Mesendoderm (in vitro differentiated cells): Measurements from ENCODE around the gene CDK14.
A peak's percentile ranks its signal among the peaks of the same experiment; 100 is the strongest.

ENCODE experiments used
- DNase-seq: peaks from one replicate; pipeline ENCODE4 v3.0.0; 2013
- H2AK5ac ChIP-seq: 2 replicates; pipeline ENCODE4 v1.6.1; 2013; ENCODE audit warnings: low read length, inconsistent platforms
- H2BK120ac ChIP-seq: 2 replicates; pipeline ENCODE4 v1.6.1; 2013; ENCODE audit warnings: low read depth, mild to moderate bottlenecking, low read length, moderate library complexity, mixed read lengths
- H2BK15ac ChIP-seq: replicated peaks from 2 replicates; pipeline ENCODE4 v1.6.1; 2013; ENCODE audit warnings: low read depth, mild to moderate bottlenecking, moderate library complexity
- H2BK5ac ChIP-seq: 2 replicates; pipeline ENCODE4 v1.6.1; 2013; ENCODE audit warnings: low read length, inconsistent platforms
- H3K18ac ChIP-seq: 2 replicates; pipeline ENCODE4 v1.6.1; 2013; ENCODE audit warnings: mild to moderate bottlenecking, low read length, mixed read lengths
- H3K23ac ChIP-seq: one replicate; pipeline ENCODE4 v1.6.1; 2013; ENCODE audit warnings: low read length
- H3K27ac ChIP-seq: 2 replicates; pipeline ENCODE4 v1.5.1; 2013; ENCODE audit warnings: low read depth, mild to moderate bottlenecking, inconsistent platforms, low read length, moderate library complexity
- H3K27me3 ChIP-seq: 2 replicates; pipeline ENCODE4 v1.6.1; 2013; ENCODE audit warnings: low read length, control low read depth, mild to moderate bottlenecking, inconsistent platforms; ENCODE audit not compliant: insufficient read depth, poor library complexity
- H3K36me3 ChIP-seq: 2 replicates; pipeline ENCODE4 v1.6.1; 2013; ENCODE audit warnings: low read length, inconsistent platforms; ENCODE audit not compliant: control insufficient read depth, insufficient read depth
- H3K4ac ChIP-seq: one replicate; pipeline ENCODE4 v1.6.1; 2013; ENCODE audit warnings: low read depth, mild to moderate bottlenecking, low read length, moderate library complexity
- H3K4me1 ChIP-seq: 2 replicates; pipeline ENCODE4 v1.6.1; 2013; ENCODE audit warnings: low read depth, low read length, inconsistent platforms; ENCODE audit not compliant: control insufficient read depth
- H3K4me2 ChIP-seq: 2 replicates; pipeline ENCODE4 v1.6.1; 2013; ENCODE audit warnings: low read length
- H3K4me3 ChIP-seq: 2 replicates; pipeline ENCODE4 v1.5.1; 2013; ENCODE audit warnings: mild to moderate bottlenecking, low read length
- H3K56ac ChIP-seq: one replicate; pipeline ENCODE4 v1.6.1; 2013; ENCODE audit warnings: low read length
- H3K79me1 ChIP-seq: 2 replicates; pipeline ENCODE4 v1.6.1; 2013; ENCODE audit warnings: low read length, inconsistent platforms
- H3K79me2 ChIP-seq: 2 replicates; pipeline ENCODE4 v1.6.1; 2013; ENCODE audit warnings: mild to moderate bottlenecking, low read length; ENCODE audit not compliant: control insufficient read depth, insufficient read depth
- H3K9ac ChIP-seq: 2 replicates; pipeline ENCODE4 v1.6.1; 2013; ENCODE audit warnings: low read length, inconsistent platforms
- H4K5ac ChIP-seq: one replicate; pipeline ENCODE4 v1.6.1; 2013; ENCODE audit warnings: low read length
- H4K8ac ChIP-seq: one replicate; pipeline ENCODE4 v1.6.1; 2013; ENCODE audit warnings: low read depth, mild to moderate bottlenecking, control low read depth, low read length, moderate library complexity
- WGBS: extraction: QIAGEN DNeasy Blood & Tissue Kit; methylation state at CpG from one replicate; pipeline ENCODE4 v1.1.7; 2013; ENCODE audit warnings: low lambda C conversion rate, missing lambda C conversion rate; ENCODE audit not compliant: insufficient coverage; ENCODE audit errors: extremely low coverage; 5-methylcytosine and 5-hydroxymethylcytosine counted together

The CDK14 gene

DNA sequence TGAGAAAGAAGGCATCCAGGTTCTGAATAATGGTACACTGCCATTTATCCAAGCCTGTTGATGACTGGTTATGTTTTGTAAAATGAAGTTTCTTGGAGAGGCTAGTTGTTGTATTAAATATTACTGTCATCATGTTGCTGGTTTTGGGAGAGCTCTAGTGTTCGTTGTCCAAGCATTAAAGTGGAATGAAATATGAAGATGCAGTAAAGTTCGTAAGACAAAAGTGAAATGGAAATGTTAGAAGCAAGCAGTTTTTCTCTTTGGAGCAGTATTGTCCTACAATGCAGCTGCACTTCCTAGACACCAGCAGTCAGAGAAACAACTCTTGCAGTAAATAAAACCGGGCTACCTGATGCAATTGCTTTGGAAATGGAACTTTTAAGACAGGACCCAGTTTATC, 511.3 kb downstream of the CDK14 start:
- Histone ChIP-seq H2BK15ac (no peak overlapping the region), H3K18ac (no peak overlapping the region), H3K4me1 (no peaks in the 10 kb centered on the region), H3K4me3 (no peak overlapping the region), H3K27ac (no peak overlapping the region), H3K4me2 (no peak overlapping the region), H4K5ac (no peak overlapping the region), H3K36me3 (no peaks in the 10 kb centered on the region), H3K79me1 (no peaks in the 10 kb centered on the region), H2BK5ac (no peak overlapping the region), H3K79me2 (no peaks in the 10 kb centered on the region), H4K8ac (no peak overlapping the region), H3K9ac (no peak overlapping the region), H3K4ac (no peak overlapping the region), H3K27me3 (no peaks in the 10 kb centered on the region), H2BK120ac (no peak overlapping the region), H3K56ac (no peak overlapping the region), H2AK5ac (no peak overlapping the region), H3K23ac (no peak overlapping the region)
- no CpG with 5 or more reads among the region's 3 CpGs for WGBS
- DNase-seq = no peak

- no peak overlapping the region for H3K56ac ChIP-seq
- no peak overlapping the region for H3K27ac ChIP-seq
- no peaks in the 10 kb centered on the region for H3K36me3 ChIP-seq
- no peak overlapping the region for H3K4ac ChIP-seq
- no peak overlapping the region for H4K5ac ChIP-seq
- no peaks in the 10 kb centered on the region for H3K79me1 ChIP-seq
- H3K4me1 ChIP-seq = no peaks in the 10 kb centered on the region
- no CpG with 5 or more reads among the region's 3 CpGs for WGBS
- no peak overlapping the region for H3K9ac ChIP-seq
- H4K8ac ChIP-seq = no peak overlapping the region
- H3K23ac ChIP-seq = no peak overlapping the region
- no peak overlapping the region for H2AK5ac ChIP-seq
- no peak for DNase-seq
- H3K4me2 ChIP-seq = no peak overlapping the region
- no peak overlapping the region for H2BK120ac ChIP-seq
- H3K18ac ChIP-seq = no peak overlapping the region
- H2BK5ac ChIP-seq = no peak overlapping the region
- no peak overlapping the region for H3K4me3 ChIP-seq
- H3K27me3 ChIP-seq = no peaks in the 10 kb centered on the region
- no peak overlapping the region for H2BK15ac ChIP-seq
- no peaks in the 10 kb centered on the region for H3K79me2 ChIP-seq
These were observed 513.1 kb downstream of the CDK14 start for GRCh38 chr7:91109200-91109599.

DNA sequence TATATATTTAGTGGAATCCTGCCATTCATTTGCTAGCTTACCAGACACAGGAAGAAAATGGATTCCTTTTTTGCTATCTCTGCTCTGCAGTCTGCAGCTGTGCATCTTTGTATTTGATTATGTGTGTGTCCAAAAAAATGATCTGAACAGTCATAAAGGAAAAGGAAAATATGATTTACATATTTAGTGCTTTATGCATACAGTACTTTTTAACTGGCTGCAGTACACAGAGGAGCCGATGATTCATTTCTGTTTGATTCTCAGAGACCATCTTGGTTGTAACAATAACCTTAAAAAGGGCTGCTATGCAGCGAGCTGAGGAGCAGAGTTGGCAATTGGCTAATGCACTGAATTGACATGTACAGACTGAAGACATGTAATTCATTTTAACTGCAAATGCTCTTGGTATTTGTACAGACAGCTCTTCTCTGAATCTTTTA, 516.8 kb downstream of the CDK14 start:
- Histone ChIP-seq H3K18ac (no peak overlapping the region), H2BK5ac (no peak overlapping the region), H2AK5ac (no peak overlapping the region), H3K4ac (no peak overlapping the region), H3K56ac (no peak overlapping the region), H3K36me3 (no peaks in the 10 kb centered on the region), H3K27me3 (no peaks in the 10 kb centered on the region), H3K4me3 (no peak overlapping the region), H3K23ac (no peak overlapping the region), H3K79me1 (no peaks in the 10 kb centered on the region), H3K4me2 (no peak overlapping the region), H3K4me1 (no peaks in the 10 kb centered on the region), H2BK120ac (no peak overlapping the region), H2BK15ac (no peak overlapping the region), H3K79me2 (no peaks in the 10 kb centered on the region), H4K5ac (no peak overlapping the region), H4K8ac (no peak overlapping the region), H3K27ac (no peak overlapping the region), H3K9ac (no peak overlapping the region)
- no peak for DNase-seq
- no CpG with 5 or more reads among the region's 2 CpGs for WGBS

GRCh38 chr7:91114232-91114631, 518.1 kb downstream of the CDK14 start:
- H3K4me3 ChIP-seq = no peak overlapping the region
- no peaks in the 10 kb centered on the region for H3K4me1 ChIP-seq
- no peak overlapping the region for H3K9ac ChIP-seq
- no peak overlapping the region for H2BK5ac ChIP-seq
- H3K36me3 ChIP-seq = no peaks in the 10 kb centered on the region
- H4K5ac ChIP-seq = no peak overlapping the region
- DNase-seq = no peak
- no peak overlapping the region for H3K56ac ChIP-seq
- no peak overlapping the region for H2BK120ac ChIP-seq
- no peak overlapping the region for H2BK15ac ChIP-seq
- no peak overlapping the region for H3K23ac ChIP-seq
- H3K4me2 ChIP-seq = no peak overlapping the region
- no peaks in the 10 kb centered on the region for H3K79me2 ChIP-seq
- H3K4ac ChIP-seq = no peak overlapping the region
- WGBS = no CpG with 5 or more reads among the region's 6 CpGs
- no peaks in the 10 kb centered on the region for H3K27me3 ChIP-seq
- no peaks in the 10 kb centered on the region for H3K79me1 ChIP-seq
- H2AK5ac ChIP-seq = no peak overlapping the region
- no peak overlapping the region for H3K18ac ChIP-seq
- no peak overlapping the region for H3K27ac ChIP-seq
- H4K8ac ChIP-seq = no peak overlapping the region

DNA sequence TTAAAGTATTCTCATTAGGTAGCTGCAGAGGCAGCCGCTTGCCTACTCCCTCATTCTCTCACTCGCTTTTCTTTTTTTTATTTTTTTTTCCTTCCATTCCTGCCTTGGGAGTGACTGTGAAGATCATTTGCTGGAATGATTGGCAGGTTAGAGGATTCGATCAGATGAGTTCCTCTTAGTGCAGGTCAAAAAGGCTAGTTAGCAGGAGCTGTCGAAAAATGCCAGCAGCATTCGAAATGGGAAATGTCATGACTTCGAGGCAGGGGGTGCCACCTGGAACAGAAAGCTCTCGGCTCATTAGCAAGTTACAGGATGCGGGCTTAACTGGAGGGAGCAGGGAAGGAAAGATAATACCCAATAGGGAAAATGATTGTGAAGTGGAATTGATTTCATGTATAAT, 530.6 kb downstream of the CDK14 start:
- no peaks in the 10 kb centered on the region for H3K79me1 ChIP-seq
- no peak overlapping the region for H3K23ac ChIP-seq
- H3K27me3 ChIP-seq = no peaks in the 10 kb centered on the region
- no peak overlapping the region for H3K27ac ChIP-seq
- H2BK15ac ChIP-seq = no peak overlapping the region
- H4K5ac ChIP-seq = no peak overlapping the region
- no peak overlapping the region for H4K8ac ChIP-seq
- no peak overlapping the region for H3K4me2 ChIP-seq
- no peak overlapping the region for H2BK120ac ChIP-seq
- H3K36me3 ChIP-seq = no peaks in the 10 kb centered on the region
- H3K79me2 ChIP-seq = no peaks in the 10 kb centered on the region
- peaks cover 2% of the 10 kb centered on the region for H3K4me1 ChIP-seq
- H2BK5ac ChIP-seq = no peak overlapping the region
- no peak overlapping the region for H2AK5ac ChIP-seq
- no CpG with 5 or more reads among the region's 8 CpGs for WGBS
- H3K4ac ChIP-seq = no peak overlapping the region
- no peak overlapping the region for H3K56ac ChIP-seq
- H3K4me3 ChIP-seq = no peak overlapping the region
- no peak overlapping the region for H3K18ac ChIP-seq
- peak; percentile 84 for DNase-seq
- H3K9ac ChIP-seq = no peak overlapping the region

DNA sequence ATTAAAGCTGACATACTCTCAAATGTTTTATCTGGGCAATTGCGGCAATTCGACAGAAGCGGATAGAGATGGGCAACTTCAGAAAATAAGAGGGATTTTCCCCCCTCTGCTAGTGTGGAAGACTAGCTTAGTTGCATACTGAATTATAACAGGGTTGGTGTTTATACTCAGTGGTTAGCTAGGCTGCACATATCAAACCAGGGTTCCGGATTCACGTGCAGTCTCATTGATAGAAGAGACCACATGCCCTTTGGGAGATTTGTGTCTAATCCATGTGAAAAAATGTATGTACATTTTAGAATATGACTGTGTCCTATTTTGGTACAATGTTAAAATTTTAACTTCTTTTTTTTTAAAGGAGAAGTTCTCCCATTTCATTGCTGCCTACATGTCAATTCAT, 531.2 kb downstream of the CDK14 start:
- Histone ChIP-seq H3K4me3 (no peak overlapping the region), H2BK120ac (no peak overlapping the region), H3K36me3 (no peaks in the 10 kb centered on the region), H3K18ac (no peak overlapping the region), H3K79me2 (no peaks in the 10 kb centered on the region), H3K23ac (no peak overlapping the region), H2BK5ac (no peak overlapping the region), H4K8ac (no peak overlapping the region), H3K4me1 (peaks cover 2% of the 10 kb centered on the region), H3K9ac (no peak overlapping the region), H4K5ac (no peak overlapping the region), H3K56ac (no peak overlapping the region), H2AK5ac (no peak overlapping the region), H2BK15ac (no peak overlapping the region), H3K4me2 (no peak overlapping the region), H3K4ac (no peak overlapping the region), H3K27me3 (no peaks in the 10 kb centered on the region), H3K79me1 (no peaks in the 10 kb centered on the region), H3K27ac (no peak overlapping the region)
- DNase-seq = no peak
- WGBS = no CpG with 5 or more reads among the region's 5 CpGs
